ENCODE measurements around the gene CPSF3. TPM values are rescaled to one million over a fixed set of nuclear protein-coding genes. Genes with fewer than 3 reads are reported as not detected.
"Not testable (repeated sequence)": the region's sequence is repeated elsewhere in the genome, so short reads cannot be mapped to it uniquely, and the experiment has no call there.

CPSF3 gene
- polyA plus RNA-seq, 1 donor: 33.4 TPM

- no peak for DNase-seq (ENCODE audit: low read depth)
These were observed 28.6 kb upstream of the CPSF3 start for GRCh38 chr2:9394816-9395215.

- DNase-seq (ENCODE audit: low read depth): no peak
These were observed 26.3 kb upstream of the CPSF3 start for GRCh38 chr2:9397201-9397600.

- DNase-seq (ENCODE audit: low read depth): not testable (repeated sequence)
These were observed 25.2 kb upstream of the CPSF3 start for GRCh38 chr2:9398251-9398650.

- DNase-seq (ENCODE audit: low read depth): no peak
These were observed 24.3 kb upstream of the CPSF3 start for GRCh38 chr2:9398881-9399780.

GRCh38 chr2:9400268-9401058, 23.0 kb upstream of the CPSF3 start:
- no peak for DNase-seq (ENCODE audit: low read depth)

GRCh38 chr2:9401059-9401547, 22.4 kb upstream of the CPSF3 start:
- no peak for DNase-seq (ENCODE audit: low read depth)

GRCh38 chr2:9401646-9402371, 21.6 kb upstream of the CPSF3 start:
- DNase-seq (ENCODE audit: low read depth): no peak

GRCh38 chr2:9403924-9404323, 19.5 kb upstream of the CPSF3 start:
- DNase-seq (ENCODE audit: low read depth): no peak

GRCh38 chr2:9404451-9404850, 19.0 kb upstream of the CPSF3 start:
- DNase-seq (ENCODE audit: low read depth): no peak

- DNase-seq (ENCODE audit: low read depth): no peak
These were observed 17.8 kb upstream of the CPSF3 start for GRCh38 chr2:9405636-9406035.

GRCh38 chr2:9406529-9407362, 16.7 kb upstream of the CPSF3 start:
- no peak for DNase-seq (ENCODE audit: low read depth)

GRCh38 chr2:9407363-9407811, 16.1 kb upstream of the CPSF3 start:
- DNase-seq (ENCODE audit: low read depth): no peak

- DNase-seq (ENCODE audit: low read depth): no peak
These were observed 14.8 kb upstream of the CPSF3 start for GRCh38 chr2:9408641-9409151.

GRCh38 chr2:9410108-9410507, 13.3 kb upstream of the CPSF3 start:
- DNase-seq (ENCODE audit: low read depth): no peak

GRCh38 chr2:9412781-9413180, 10.7 kb upstream of the CPSF3 start:
- no peak for DNase-seq (ENCODE audit: low read depth)

GRCh38 chr2:9415516-9416169, 7.8 kb upstream of the CPSF3 start:
- DNase-seq (ENCODE audit: low read depth): no peak

GRCh38 chr2:9416267-9416961, 7.0 kb upstream of the CPSF3 start:
- DNase-seq (ENCODE audit: low read depth): no peak

GRCh38 chr2:9416962-9417316, 6.5 kb upstream of the CPSF3 start:
- no peak for DNase-seq (ENCODE audit: low read depth)

- DNase-seq (ENCODE audit: low read depth): no peak
These were observed 5.7 kb upstream of the CPSF3 start for GRCh38 chr2:9417725-9418124.

GRCh38 chr2:9418746-9419145, 4.7 kb upstream of the CPSF3 start:
- DNase-seq (ENCODE audit: low read depth): no peak

Measured in forelimb muscle (tissue), 1 donor.